ENCODE results near the gene DLG2.

Gene DLG2

DNA sequence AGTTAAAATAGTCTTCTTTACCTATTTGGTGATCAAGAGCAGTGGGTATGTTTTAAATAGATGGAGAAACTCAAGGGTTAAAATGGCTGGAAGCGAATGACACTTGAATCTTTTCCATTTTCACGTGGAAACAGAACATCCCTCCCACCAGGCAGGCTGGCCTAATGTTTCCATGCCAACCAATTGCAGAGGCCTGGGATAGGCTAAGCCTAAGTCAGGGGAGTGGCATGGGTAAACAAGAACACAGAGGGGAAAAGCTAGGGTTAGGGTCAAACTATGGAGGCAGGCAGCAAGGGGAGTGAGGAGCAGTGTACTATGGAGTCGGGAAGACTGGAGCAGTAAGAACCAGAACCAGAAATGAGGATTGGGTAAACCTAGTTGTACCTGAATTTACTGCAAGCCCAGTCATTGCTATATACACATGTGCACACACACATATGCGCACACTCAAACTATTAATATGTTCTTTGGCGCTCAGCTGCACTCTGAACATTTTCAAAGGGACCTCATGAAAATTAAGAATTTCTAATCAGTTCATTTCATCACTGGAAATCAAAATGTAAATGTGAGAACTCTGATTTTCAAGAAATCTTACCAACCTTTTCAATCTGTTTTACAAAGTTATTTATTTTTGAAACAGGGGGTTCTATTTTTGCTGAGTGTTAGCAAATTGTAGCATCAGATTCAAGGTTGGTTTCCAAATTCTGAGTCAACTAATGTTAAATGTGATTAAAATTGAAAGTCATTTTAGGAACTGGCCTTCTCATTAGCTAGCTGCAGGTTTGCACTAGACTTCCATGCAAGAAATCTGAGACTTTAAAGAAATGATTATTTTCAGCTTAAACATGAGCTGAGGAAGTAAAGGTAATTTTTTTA is 2014.0 kb downstream of the DLG2 start:
- TF ChIP-seq POLR2AphosphoS5 (IDR thresholded peaks at IDR 0.05; ENCODE audit: low read depth, low read length) (no peak), FOXP2 (optimal IDR thresholded peaks at IDR 0.05; ENCODE audit: borderline replicate concordance, extremely low read depth, extremely low read length, insufficient read depth) (no peak)

DNA sequence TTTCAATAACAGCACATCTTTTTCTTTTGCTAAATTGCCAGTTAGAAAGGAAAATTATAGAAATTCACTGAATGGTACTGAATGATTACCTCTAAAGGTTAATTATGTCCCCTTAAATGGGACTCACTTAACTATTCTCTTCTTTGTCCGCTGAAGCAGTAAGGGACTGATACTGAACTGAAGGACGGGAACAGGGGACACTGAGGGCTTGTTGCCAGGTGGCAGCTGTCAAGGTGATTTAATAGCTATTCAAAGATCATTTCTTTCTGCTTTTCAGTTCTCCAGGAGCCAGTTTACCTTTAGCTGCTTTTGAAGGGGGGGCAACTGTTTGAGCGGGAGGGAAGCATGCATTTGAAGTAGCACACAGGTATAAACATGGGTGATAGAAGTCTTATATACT is 2015.5 kb downstream of the DLG2 start:
- TF ChIP-seq TAF1 (IDR thresholded peaks at IDR 0.05; ENCODE audit: borderline replicate concordance, insufficient read depth, low read length) (no peak), FOXP2 (optimal IDR thresholded peaks at IDR 0.05; ENCODE audit: borderline replicate concordance, extremely low read depth, extremely low read length, insufficient read depth) (no peak), POLR2AphosphoS5 (IDR thresholded peaks at IDR 0.05; ENCODE audit: low read depth, low read length) (no peak), SIN3A (IDR thresholded peaks at IDR 0.05; ENCODE audit: borderline replicate concordance, insufficient read depth, low read length) (no peak)
- TF ChIP-seq, protein P1, sequence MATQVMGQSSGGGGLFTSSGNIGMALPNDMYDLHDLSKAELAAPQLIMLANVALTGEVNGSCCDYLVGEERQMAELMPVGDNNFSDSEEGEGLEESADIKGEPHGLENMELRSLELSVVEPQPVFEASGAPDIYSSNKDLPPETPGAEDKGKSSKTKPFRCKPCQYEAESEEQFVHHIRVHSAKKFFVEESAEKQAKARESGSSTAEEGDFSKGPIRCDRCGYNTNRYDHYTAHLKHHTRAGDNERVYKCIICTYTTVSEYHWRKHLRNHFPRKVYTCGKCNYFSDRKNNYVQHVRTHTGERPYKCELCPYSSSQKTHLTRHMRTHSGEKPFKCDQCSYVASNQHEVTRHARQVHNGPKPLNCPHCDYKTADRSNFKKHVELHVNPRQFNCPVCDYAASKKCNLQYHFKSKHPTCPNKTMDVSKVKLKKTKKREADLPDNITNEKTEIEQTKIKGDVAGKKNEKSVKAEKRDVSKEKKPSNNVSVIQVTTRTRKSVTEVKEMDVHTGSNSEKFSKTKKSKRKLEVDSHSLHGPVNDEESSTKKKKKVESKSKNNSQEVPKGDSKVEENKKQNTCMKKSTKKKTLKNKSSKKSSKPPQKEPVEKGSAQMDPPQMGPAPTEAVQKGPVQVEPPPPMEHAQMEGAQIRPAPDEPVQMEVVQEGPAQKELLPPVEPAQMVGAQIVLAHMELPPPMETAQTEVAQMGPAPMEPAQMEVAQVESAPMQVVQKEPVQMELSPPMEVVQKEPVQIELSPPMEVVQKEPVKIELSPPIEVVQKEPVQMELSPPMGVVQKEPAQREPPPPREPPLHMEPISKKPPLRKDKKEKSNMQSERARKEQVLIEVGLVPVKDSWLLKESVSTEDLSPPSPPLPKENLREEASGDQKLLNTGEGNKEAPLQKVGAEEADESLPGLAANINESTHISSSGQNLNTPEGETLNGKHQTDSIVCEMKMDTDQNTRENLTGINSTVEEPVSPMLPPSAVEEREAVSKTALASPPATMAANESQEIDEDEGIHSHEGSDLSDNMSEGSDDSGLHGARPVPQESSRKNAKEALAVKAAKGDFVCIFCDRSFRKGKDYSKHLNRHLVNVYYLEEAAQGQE (IDR thresholded peaks at IDR 0.05; ENCODE audit: insufficient read depth in 1 of 2, low read depth in 2 of 2, low read length in 2 of 2) = no peak

DNA sequence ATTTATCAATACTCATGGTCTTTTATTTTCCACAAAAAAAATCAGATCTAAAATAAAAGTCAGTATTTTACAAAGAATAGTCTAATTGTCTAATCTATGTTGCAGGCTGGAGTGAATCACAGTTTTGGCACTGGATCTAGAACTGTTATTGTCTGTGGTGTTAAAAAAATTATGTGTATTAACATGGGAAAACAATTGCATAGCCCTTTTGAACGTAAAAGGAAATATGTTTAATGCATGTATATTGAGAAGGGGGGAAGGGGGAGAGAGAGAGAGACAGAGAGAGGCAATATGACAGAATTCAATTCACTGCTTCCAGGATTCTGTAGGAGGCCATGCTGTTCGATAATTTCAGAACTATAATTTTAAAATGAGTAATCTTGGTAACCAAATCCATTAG is 2016.1 kb downstream of the DLG2 start:
- TF ChIP-seq FOXP2 (optimal IDR thresholded peaks at IDR 0.05; ENCODE audit: borderline replicate concordance, extremely low read depth, extremely low read length, insufficient read depth) (no peak), TAF1 (IDR thresholded peaks at IDR 0.05; ENCODE audit: borderline replicate concordance, insufficient read depth, low read length) (no peak), SIN3A (IDR thresholded peaks at IDR 0.05; ENCODE audit: borderline replicate concordance, insufficient read depth, low read length) (no peak), POLR2AphosphoS5 (IDR thresholded peaks at IDR 0.05; ENCODE audit: low read depth, low read length) (no peak)
- TF ChIP-seq, protein P1 (IDR thresholded peaks at IDR 0.05; ENCODE audit: insufficient read depth in 1 of 2, low read depth in 2 of 2, low read length in 2 of 2) = no peak

DNA sequence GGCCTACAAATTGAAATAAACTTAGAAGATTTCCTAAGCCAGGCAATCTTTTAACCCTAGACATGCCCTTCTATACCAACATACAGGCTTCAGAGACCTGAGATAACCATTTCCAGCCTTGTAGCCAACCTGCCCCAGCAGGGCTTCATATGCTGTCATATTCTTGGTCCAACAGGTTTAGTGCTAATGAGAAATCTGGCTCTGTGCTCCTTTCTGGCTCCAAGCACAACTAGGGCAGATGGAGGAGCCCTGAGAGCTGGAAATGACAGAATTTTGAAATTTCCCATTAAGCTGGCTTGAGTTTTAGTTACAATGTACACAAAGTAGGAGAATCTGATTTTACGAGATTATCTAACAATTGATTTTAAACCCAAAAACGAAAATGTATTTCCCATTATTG is 2018.0 kb downstream of the DLG2 start:
- no peak for TF ChIP-seq FOXP2 (optimal IDR thresholded peaks at IDR 0.05; ENCODE audit: borderline replicate concordance, extremely low read depth, extremely low read length, insufficient read depth)
- no peak for TF ChIP-seq TAF1 (IDR thresholded peaks at IDR 0.05; ENCODE audit: borderline replicate concordance, insufficient read depth, low read length)
- TF ChIP-seq POLR2AphosphoS5 (IDR thresholded peaks at IDR 0.05; ENCODE audit: low read depth, low read length) = no peak
- TF ChIP-seq SIN3A (IDR thresholded peaks at IDR 0.05; ENCODE audit: borderline replicate concordance, insufficient read depth, low read length) = no peak
- TF ChIP-seq, protein P1 (IDR thresholded peaks at IDR 0.05; ENCODE audit: insufficient read depth in 1 of 2, low read depth in 2 of 2, low read length in 2 of 2) = no peak

DNA sequence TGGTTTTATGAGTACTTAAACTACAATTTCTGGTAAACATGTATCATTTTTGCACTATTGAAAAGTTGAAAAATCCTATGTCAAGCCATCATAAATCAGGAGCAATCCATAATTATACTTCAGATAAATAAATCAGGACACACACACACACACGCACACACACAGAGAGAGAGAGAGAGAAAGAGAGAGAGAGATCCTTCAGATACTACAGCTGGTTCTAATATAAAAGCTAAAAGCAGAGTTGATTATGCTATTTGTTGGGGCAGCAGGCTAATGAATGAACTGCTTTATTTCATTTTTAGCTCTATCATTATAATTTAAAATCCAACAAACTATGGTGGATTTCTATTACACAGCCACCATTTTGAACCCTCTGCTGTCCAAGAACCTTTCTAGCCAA is 2018.6 kb downstream of the DLG2 start:
- TF ChIP-seq POLR2AphosphoS5 (IDR thresholded peaks at IDR 0.05; ENCODE audit: low read depth, low read length) = no peak
- no peak for TF ChIP-seq TAF1 (IDR thresholded peaks at IDR 0.05; ENCODE audit: borderline replicate concordance, insufficient read depth, low read length)
- TF ChIP-seq FOXP2 (optimal IDR thresholded peaks at IDR 0.05; ENCODE audit: borderline replicate concordance, extremely low read depth, extremely low read length, insufficient read depth) = no peak

DNA sequence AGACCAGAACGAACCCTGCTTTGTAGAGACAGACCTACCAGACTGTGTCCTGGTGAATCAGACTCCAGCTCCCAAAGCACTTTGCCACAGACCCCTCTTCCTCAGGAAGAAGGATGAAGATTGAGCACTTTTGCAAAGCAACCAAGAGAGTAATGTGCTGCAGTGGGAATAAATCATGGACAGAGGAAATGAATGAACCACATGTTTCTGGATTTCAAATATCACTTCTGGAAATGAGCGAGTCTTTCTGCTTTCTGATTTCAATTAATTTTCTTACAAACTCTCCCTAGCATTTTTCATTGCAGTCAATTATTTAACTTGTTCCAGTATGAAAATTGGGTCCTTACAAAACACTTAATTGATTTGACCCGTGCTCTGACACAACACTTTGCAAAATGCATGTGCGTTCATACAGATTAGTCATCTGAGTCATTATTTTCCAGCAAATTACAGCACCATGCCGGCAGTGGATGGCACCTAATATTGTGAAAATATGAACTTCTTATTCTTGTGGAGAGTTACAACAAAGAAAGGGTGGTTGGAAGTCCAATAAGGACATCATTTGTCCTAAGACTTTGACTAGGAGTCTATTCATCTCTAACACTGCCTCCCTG is 2025.1 kb downstream of the DLG2 start:
- TF ChIP-seq SIN3A (IDR thresholded peaks at IDR 0.05; ENCODE audit: borderline replicate concordance, insufficient read depth, low read length) (no peak), TAF1 (IDR thresholded peaks at IDR 0.05; ENCODE audit: borderline replicate concordance, insufficient read depth, low read length) (no peak), POLR2AphosphoS5 (IDR thresholded peaks at IDR 0.05; ENCODE audit: low read depth, low read length) (no peak), FOXP2 (optimal IDR thresholded peaks at IDR 0.05; ENCODE audit: borderline replicate concordance, extremely low read depth, extremely low read length, insufficient read depth) (no peak)
- TF ChIP-seq, protein P1 (IDR thresholded peaks at IDR 0.05; ENCODE audit: insufficient read depth in 1 of 2, low read depth in 2 of 2, low read length in 2 of 2) = no peak
